NT2/D1 (cell line): ENCODE results near the gene ATG9A.

Experiments
- DNase-seq: peaks from one replicate; pipeline ENCODE4 v3.0.0-alpha.2; 2011; ENCODE audit warnings: low read depth, low spot score
- H3K27me3 ChIP-seq: 2 replicates; pipeline ENCODE4 v1.6.0; 2011; ENCODE audit warnings: mild to moderate bottlenecking; ENCODE audit not compliant: insufficient read length, insufficient read depth
- H3K36me3 ChIP-seq: 2 replicates; pipeline ENCODE4 v1.6.1; 2011; ENCODE audit warnings: mild to moderate bottlenecking, low read length, mixed read lengths; ENCODE audit not compliant: insufficient read depth, insufficient read length
- H3K4me1 ChIP-seq: 2 replicates; pipeline ENCODE4 v1.5.1; 2011; ENCODE audit not compliant: insufficient read depth, insufficient read length
- H3K4me3 ChIP-seq: 2 replicates; pipeline ENCODE4 v1.5.1; 2011; ENCODE audit warnings: low read depth; ENCODE audit not compliant: insufficient read length
- H3K9ac ChIP-seq: 2 replicates; pipeline ENCODE4 v1.6.0; 2011; ENCODE audit warnings: low read depth; ENCODE audit not compliant: insufficient read length
- H3K9me3 ChIP-seq: 2 replicates; pipeline ENCODE4 v1.5.1; 2011; ENCODE audit warnings: mild to moderate bottlenecking, low read length; ENCODE audit not compliant: insufficient read depth
- SUZ12 ChIP-seq: IDR thresholded peaks from 2 replicates; pipeline ENCODE4 v1.6.1; 2011; ENCODE audit not compliant: insufficient read length, insufficient read depth; ENCODE audit errors: extremely low read depth
- YY1 ChIP-seq: IDR thresholded peaks from 2 replicates; pipeline ENCODE4 v1.6.1; 2011; ENCODE audit not compliant: insufficient read length, insufficient read depth
- ZNF274 ChIP-seq: IDR thresholded peaks from 2 replicates; pipeline ENCODE4 v1.6.1; 2011; ENCODE audit warnings: mild to moderate bottlenecking, low read depth, low read length

ATG9A gene, protein sequence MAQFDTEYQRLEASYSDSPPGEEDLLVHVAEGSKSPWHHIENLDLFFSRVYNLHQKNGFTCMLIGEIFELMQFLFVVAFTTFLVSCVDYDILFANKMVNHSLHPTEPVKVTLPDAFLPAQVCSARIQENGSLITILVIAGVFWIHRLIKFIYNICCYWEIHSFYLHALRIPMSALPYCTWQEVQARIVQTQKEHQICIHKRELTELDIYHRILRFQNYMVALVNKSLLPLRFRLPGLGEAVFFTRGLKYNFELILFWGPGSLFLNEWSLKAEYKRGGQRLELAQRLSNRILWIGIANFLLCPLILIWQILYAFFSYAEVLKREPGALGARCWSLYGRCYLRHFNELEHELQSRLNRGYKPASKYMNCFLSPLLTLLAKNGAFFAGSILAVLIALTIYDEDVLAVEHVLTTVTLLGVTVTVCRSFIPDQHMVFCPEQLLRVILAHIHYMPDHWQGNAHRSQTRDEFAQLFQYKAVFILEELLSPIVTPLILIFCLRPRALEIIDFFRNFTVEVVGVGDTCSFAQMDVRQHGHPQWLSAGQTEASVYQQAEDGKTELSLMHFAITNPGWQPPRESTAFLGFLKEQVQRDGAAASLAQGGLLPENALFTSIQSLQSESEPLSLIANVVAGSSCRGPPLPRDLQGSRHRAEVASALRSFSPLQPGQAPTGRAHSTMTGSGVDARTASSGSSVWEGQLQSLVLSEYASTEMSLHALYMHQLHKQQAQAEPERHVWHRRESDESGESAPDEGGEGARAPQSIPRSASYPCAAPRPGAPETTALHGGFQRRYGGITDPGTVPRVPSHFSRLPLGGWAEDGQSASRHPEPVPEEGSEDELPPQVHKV

DNA sequence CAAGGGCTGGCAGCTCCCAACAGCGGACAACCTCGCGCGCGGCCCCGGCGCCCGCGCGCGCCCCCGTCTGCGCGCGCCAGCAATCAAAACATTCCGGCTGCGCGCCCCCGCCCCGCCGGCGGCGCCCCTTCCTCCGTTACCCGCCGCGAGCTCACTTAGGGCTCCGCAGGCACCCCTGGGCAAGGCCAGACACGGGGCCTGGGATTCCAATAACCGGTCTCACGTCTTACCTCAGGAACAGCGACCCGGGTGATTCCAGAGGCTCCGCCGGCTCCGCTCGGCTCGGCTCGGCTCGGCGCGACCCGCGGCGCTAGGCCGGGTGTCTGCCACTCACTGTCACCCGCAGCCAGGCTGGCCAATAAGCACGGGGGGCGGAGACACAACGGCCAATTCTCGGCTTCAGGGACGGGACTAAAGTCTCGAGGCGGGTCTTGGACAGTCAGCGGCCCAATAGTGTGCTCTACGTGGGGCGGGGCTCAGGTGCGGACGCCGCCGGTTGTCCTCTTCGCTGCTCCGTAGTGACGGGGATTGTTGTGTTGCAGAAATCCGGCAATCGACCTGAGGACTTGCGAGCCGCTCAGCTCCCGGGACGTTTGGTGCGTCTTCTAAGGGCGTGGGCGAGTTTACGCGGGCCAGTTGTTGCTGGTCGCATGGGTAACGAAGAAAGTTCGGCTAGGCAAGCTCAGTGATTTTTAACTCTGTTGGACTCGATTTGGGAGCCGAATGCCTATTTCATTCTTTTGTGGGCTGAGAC, at the start of gene ATG9A, which contains the start of gene ANKZF1:
ATG9A (minus strand) TSS at position 332 of the 754 bp plus-strand sequence. CDS start 1,612 bp downstream, outside the sequence.
ANKZF1 (plus strand) TSS at position 502 of the 754 bp plus-strand sequence. CDS start 452 bp downstream, outside the sequence.
- Histone ChIP-seq H3K4me1 (peaks cover 7% of the 10 kb centered on the region), H3K36me3 (peaks cover 62% of the 10 kb centered on the region), H3K4me3 (peak within 1 kb of the TSS; percentile 81), H3K9ac (peak within 1 kb of the TSS; percentile 97), H3K27me3 (no peaks in the 10 kb centered on the region), H3K9me3 (no peaks in the 10 kb centered on the region)
- DNase-seq: peak; percentile 99
- TF ChIP-seq YY1: no peak
- TF ChIP-seq ZNF274: no peak
- TF ChIP-seq SUZ12: no peak

- no peaks in the 10 kb centered on the region for H3K27me3 ChIP-seq
- H3K4me3 ChIP-seq: peak overlapping the region; percentile 31
- no peaks in the 10 kb centered on the region for H3K9me3 ChIP-seq
- H3K4me1 ChIP-seq: peaks cover 18% of the 10 kb centered on the region
- H3K36me3 ChIP-seq: peaks cover 35% of the 10 kb centered on the region
- TF ChIP-seq YY1: no peak
- no peak for TF ChIP-seq SUZ12
- no peak for TF ChIP-seq ZNF274
- DNase-seq: no peak
- H3K9ac ChIP-seq: peak overlapping the region; percentile 52
These were observed 49.3 kb upstream of the ATG9A start for GRCh38 chr2:219278655-219279150.

DNA sequence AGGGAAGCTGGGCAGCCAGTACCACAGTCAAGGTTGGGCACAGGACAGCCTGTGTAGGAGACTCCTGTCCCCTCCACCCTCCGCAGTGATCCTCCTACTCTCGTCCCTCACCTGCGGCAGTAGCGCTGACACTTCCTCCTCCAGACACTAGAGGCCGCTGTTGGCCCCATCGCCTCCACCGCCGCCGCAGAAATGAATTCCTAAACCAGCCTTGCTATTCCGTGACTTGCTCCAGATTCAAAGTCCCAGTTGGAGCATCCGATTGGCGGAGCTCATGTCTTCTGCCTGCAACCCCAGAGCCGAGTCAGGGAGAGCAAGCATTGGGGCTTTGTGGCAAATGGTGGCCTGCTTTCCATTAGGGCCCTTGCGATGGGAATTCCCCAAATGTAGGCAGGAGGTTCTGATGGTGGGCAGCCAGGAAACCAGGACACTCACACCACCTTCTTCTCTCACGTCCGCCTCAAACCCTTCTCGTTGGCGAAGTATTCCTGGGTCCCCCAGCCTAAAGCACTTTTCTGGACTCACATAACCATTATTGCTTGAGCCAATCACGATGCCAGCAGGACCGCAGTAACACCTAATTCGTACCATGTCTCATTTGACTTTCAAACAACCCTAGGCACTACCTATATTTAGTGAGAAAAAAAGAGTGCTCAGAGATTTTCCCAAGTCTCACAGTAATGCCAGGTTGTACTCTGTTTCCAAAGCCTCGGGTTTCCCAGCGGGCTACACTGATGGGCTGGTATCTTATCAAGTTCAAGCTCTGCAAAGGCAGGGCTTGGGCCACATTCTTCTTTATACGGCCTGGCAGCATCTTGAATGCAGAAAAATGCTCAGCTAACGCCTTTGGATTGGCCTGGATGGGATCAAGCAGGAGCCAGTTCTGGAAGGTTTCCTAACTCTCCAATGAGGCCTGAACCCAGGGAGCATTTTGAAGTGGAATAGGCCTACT, 48.5 kb upstream of the ATG9A start:
- H3K9ac ChIP-seq: peak overlapping the region; percentile 61
- H3K4me1 ChIP-seq: peaks cover 18% of the 10 kb centered on the region
- DNase-seq: no peak
- peaks cover 27% of the 10 kb centered on the region for H3K36me3 ChIP-seq
- no peaks in the 10 kb centered on the region for H3K9me3 ChIP-seq
- peak overlapping the region; percentile 31 for H3K4me3 ChIP-seq
- no peaks in the 10 kb centered on the region for H3K27me3 ChIP-seq
- no peak for TF ChIP-seq YY1
- TF ChIP-seq ZNF274: no peak
- no peak for TF ChIP-seq SUZ12

GRCh38 chr2:219274361-219274921, 45.0 kb upstream of the ATG9A start:
- Histone ChIP-seq H3K9ac (peak overlapping the region; percentile 70), H3K9me3 (no peaks in the 10 kb centered on the region), H3K4me3 (no peak overlapping the region)

DNA sequence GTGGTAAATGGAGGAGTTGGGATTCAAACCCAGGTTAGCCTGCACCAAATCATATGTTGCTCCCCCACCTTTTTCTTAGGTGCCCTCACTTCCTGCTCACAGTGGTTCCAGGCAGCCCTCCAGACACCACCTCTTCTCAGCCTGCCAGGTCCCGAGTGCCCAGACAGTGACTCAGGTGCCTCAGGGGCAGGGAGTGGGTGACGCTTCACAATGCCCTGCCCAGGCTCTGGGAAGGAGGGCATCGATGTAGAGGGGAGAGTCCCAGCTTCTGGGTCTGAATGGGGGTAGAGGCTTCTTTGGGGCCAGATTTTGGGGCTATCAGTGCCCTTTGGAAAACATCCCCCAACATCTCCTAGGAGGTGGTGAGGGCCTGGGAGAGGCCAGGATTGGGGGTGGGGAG, 44.5 kb upstream of the ATG9A start:
- Histone ChIP-seq H3K36me3 (no peaks in the 10 kb centered on the region), H3K9me3 (no peaks in the 10 kb centered on the region), H3K27me3 (no peaks in the 10 kb centered on the region), H3K4me1 (peaks cover 7% of the 10 kb centered on the region), H3K9ac (peak overlapping the region; percentile 70), H3K4me3 (no peak overlapping the region)
- DNase-seq: no peak
- TF ChIP-seq ZNF274 (no peak), SUZ12 (no peak), YY1 (no peak)

More at GRCh38 chr2:219274361-219274921, 45.0 kb upstream of the ATG9A start:
- DNase-seq: peak; percentile 80
- Histone ChIP-seq H3K36me3 (no peaks in the 10 kb centered on the region), H3K27me3 (no peaks in the 10 kb centered on the region), H3K4me1 (peaks cover 7% of the 10 kb centered on the region)
- TF ChIP-seq YY1 (no peak), ZNF274 (no peak), SUZ12 (no peak)

DNA sequence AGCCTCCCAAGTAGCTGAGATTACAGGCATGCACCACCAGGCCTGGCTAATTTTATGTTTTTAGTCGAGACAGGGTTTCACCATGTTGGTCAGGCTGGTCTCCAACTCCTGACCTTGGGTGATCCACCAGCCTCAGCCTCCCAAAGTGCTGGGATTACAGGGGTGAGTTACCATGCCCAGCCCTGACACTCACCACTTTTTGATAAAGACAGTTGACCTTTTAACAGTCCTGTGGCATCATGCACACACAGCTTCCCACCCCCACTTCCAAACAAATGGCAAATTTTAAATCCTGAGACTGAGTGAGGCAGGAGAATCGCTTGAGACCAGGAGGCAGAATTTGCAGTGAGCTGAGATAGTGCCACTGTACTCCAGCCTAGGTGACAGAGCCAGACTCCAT, 43.6 kb upstream of the ATG9A start:
- H3K4me1 ChIP-seq: peaks cover 7% of the 10 kb centered on the region
- H3K9me3 ChIP-seq: no peaks in the 10 kb centered on the region
- DNase-seq: no peak
- no peaks in the 10 kb centered on the region for H3K27me3 ChIP-seq
- TF ChIP-seq ZNF274 (no peak), YY1 (no peak), SUZ12 (no peak)
- H3K36me3 ChIP-seq: no peaks in the 10 kb centered on the region
- H3K9ac ChIP-seq: no peak overlapping the region
- H3K4me3 ChIP-seq: no peak overlapping the region
